Measurements from ENCODE around the gene APOBEC3C.
"Not testable (repeated sequence)": the region's sequence is repeated elsewhere in the genome, so short reads cannot be mapped to it uniquely, and the experiment has no call there.

Gene APOBEC3C

GRCh38 chr22:39024519-39025308, 10.7 kb downstream of the APOBEC3C start:
- no peak for DNase-seq

- DNase-seq: no peak
Measured at GRCh38 chr22:39026509-39027150, 12.6 kb downstream of the APOBEC3C start.

DNA sequence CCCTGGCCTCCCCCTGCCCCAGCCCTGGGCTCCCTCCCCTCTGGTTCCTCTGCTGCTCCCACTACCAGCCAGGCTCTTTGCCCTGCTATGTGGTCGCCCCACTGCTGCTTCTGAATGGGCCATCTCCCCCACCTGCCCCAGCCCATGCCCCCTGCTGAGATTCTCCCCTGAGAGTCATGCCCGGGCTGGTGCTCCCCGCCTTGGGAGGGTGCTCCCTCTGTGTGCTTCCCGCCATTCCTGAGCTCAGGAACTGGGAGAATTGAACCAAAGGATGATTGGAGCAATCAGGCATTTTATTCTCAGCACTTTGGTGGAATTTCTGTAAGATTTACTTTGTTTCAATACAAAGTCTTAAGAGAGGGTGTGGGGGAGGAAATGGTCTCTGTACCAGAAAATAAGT, 13.7 kb downstream of the APOBEC3C start:
- no peak for DNase-seq

DNA sequence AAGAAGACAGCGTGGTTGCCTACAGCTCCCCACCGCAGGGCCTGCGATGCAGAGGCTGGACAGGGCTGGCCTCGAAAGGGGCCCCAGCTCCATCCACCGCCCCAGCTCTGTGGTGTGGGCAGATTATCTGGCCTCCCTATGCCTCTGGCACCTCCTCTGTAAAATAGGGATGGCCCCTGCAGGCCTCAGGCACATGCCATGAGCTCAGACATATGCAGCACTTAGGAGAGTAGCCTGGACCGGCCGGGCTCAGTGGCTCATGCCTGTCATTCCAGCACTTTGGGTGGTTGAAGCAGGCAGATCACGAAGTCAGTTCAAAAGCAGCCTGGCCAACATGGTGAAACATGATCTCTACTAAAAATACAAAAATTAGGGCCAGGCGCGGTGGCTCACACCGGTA, 14.2 kb downstream of the APOBEC3C start:
- no peak for DNase-seq

GRCh38 chr22:39029227-39029626, 15.2 kb downstream of the APOBEC3C start:
- no peak for DNase-seq

- no peak for DNase-seq
Measured at GRCh38 chr22:39030705-39031104, 16.6 kb downstream of the APOBEC3C start.

DNA sequence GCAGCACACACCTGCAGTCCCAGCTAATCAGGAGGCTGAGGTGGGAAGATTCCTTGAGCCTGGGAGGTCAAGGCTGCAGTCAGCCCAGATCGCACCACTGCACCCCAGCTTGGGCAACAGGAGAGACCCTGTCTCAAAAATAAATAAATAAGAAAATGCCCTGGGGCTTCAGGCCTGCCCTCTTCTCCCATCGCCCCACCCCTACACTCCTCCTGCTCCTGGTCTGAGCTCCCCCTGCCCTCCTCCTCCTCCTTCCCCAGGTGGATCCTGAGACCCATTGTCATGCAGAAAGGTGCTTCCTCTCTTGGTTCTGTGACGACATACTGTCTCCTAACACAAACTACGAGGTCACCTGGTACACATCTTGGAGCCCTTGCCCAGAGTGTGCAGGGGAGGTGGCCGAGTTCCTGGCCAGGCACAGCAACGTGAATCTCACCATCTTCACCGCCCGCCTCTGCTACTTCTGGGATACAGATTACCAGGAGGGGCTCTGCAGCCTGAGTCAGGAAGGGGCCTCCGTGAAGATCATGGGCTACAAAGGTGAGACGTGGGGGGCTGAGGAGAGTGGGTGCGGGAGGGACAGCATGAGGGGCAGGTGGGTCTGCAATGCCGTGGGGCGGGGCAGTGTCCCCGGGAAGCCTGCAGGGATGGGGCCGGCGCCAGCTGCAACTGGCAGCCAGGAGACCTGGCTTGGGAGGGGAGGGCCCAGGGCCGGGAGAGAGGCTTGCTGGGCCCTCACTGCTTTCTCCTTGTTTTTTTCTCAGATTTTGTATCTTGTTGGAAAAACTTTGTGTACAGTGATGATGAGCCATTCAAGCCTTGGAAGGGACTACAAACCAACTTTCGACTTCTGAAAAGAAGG, 17.6 kb downstream of the APOBEC3C start:
- DNase-seq: not testable (repeated sequence)

DNA sequence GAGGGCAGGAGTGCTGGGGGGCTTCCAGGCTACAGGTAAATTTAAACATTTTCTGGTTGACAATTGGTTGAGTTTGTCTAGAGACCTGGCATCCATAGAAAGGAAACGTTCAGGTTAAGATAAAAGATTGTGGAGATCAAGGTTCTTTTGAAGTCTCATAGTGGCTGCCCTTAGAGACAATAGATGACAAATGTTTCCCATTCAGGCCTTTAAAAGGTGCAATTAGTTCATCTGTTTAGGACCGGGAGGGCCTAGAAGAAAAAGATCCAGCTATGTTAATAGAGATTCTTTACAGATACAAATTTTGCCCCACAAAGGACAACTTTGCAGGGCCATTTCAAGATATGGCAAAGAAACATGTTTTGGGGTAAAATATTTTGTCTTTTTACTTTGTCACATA, 23.0 kb downstream of the APOBEC3C start:
- not testable (repeated sequence) for DNase-seq

DNA sequence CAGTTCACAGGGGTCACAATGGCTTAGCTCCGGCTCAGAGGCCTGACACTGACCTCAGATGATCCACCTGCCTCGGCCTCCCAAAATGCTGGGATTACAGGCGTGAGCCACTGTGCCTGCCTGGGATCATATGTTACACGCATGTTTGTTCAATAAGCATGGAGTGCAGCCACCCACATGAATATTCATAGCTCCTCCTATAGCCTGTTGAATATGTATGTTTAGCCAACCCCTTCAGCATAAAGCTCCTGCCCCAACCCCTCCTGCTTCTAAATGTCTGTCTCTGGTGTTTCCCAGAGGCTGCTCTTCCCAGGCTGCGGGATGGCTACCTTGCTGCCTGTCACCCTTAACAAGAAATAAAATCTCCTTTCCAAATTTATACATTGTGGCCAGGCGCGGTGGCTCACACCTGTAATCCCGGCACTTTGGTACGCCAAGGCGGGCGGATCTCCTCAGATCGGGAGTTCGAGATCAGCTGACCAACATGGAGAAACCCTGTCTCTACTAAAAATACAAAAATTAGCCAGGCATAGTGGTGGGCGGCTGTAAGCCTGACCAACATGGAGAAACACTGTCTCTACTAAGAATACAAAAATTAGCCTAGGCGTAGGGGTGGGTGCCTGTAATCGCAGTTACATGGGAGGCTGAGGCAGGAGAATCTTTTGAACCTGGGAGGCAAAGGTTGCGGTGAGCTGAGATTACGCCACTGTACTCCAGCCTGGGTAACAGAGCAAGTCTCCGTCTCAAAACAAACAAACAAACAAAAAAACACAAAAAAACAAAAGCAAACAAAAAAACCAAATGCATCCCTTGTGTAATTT, 25.5 kb downstream of the APOBEC3C start:
- no peak for DNase-seq

DNA sequence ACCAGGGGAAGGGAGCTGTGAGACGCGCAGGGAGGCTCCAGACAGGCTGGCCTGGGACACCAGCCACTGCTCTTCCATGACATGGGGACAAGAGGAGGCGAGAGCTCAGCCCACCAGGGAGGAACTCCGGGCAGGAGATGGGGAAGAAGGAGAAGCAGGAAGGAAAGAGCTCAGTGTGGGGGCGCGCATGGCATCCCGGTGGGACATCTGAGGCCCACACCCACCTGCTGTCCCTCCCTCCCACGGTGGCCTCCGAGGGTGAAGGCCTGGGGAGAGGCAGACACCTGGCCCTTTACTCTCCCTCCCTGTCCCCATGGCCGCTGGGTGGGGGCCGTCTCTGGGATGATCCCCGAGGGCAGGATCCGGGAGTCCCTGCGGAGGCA, 26.1 kb downstream of the APOBEC3C start:
- DNase-seq: not testable (repeated sequence)

DNA sequence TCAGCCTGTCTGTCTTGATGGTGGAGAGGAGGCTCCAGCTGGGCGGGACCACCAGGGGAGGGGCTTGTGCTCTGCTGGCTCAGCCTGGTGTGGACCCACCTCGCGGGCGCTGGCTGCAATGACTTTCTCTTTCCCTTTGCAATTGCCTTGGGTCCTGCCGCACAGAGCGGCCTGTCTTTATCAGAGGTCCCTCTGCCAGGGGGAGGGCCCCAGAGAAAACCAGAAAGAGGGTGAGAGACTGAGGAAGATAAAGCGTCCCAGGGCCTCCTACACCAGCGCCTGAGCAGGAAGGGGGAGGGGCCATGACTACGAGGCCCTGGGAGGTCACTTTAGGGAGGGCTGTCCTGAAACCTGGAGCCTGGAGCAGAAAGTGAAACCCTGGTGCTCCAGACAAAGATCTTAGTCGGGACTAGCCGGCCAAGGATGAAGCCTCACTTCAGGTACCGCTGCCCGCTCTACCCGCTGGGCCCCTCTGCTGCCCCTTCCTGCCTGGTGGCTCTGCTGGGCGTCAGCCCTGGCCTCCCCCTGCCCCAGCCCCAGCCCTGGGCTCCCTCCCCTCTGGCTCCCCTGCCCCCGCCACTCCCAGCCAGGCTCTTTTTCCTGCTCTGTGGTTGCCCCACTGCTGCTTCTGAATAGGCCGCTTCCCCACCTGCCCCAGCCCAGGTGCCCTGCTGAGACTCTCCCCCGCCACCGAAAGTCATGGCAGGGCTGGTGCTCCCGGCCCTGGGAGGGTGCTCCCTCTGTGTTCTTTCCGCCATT, 26.7 kb downstream of the APOBEC3C start, which contains the start of gene APOBEC3F:
Gene APOBEC3F, plus strand, starts transcription at position 327 of the 759 bp plus-strand sequence. Its CDS starts 97 bp downstream, at position 424.
- DNase-seq: peak; percentile 43

GRCh38 chr22:39041908-39042307, 27.9 kb downstream of the APOBEC3C start:
- no peak for DNase-seq

- DNase-seq: not testable (repeated sequence)
Measured at GRCh38 chr22:39043063-39043462, 29.0 kb downstream of the APOBEC3C start.

DNA sequence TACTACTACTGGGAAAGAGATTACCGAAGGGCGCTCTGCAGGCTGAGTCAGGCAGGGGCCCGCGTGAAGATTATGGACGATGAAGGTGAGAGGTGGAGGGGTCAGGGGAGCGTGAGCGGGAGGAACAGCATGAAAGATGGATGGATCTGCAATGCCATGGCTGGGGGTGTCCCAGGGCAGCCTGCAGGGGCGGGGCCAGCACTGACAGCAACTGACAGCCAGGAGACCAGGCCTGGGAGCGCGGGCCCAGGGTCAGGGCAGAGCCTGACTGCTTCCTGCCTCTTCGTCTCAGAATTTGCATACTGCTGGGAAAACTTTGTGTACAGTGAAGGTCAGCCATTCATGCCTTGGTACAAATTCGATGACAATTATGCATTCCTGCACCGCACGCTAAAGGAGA, 31.1 kb downstream of the APOBEC3C start:
- not testable (repeated sequence) for DNase-seq

- DNase-seq: not testable (repeated sequence)
Measured at GRCh38 chr22:39049486-39049885, 35.4 kb downstream of the APOBEC3C start.

- not testable (repeated sequence) for DNase-seq
Measured at GRCh38 chr22:39051844-39052495, 37.9 kb downstream of the APOBEC3C start.

DNA sequence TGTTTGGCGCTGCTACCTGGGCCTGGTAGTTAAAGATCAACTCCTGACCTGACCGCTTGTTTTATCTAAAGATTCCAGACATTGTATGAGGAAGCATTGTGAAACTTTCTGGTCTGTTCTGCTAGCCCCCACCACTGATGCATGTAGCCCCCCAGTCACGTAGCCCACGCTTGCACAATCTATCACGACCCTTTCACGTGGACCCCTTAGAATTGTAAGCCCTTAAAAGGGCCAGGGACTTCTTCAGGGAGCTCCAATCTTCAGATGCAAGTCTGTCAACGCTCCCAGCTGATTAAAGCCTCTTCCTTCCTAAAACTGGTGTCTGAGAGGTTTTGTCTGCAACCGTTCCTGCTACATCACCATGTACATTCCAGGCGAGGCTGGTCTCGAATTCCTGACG, 41.6 kb downstream of the APOBEC3C start:
- no peak for DNase-seq

DNA sequence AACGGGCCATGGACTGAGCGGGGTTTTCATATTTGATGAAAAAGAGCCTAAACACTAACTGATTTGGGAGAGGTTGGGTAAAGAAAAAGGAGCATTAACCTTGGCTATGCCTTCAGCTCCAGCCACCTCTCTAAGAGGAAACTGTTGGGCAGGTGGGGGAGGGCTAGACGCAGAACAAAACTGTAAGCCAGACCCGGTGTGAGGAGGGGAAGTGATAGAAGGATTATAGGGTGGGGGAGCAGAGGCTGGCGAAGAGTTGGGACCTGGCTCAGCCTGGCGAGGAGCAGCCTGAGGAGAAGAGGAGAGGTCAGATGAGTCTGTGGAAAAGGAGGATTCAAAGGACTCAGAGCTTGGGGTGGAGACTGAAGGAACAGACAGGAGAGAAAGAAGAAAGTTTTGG, 47.2 kb downstream of the APOBEC3C start:
- not testable (repeated sequence) for DNase-seq

- DNase-seq: not testable (repeated sequence)
Measured at GRCh38 chr22:39061951-39062350, 47.9 kb downstream of the APOBEC3C start.

DNA sequence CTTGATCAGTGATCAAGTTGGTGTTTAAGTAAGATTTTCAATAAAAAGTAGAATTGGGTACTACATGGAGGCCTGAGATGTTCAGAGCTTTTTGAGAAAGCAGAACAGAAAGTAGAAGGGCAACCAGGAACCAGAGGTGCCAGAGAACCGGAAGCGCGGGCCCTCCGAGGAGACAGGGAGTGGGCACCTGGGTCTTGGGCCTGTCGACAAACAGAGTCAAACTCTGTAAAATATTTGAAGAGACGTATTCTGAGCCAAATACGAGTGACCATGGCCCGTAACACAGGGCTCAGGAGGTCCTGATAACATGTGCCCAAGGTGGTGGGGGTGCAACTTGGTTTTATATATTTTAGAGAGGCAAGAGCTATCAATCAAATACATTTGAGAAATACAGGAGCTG, 49.8 kb downstream of the APOBEC3C start:
- DNase-seq: not testable (repeated sequence)

Measured in T-helper 9 cell (primary cell).